Measurements from ENCODE around the gene CAVIN3.

- no peak for TF ChIP-seq POLR2A (IDR thresholded peaks at IDR 0.05)
- TF ChIP-seq CTCF (IDR thresholded peaks at IDR 0.05), result no peak
These were observed 20.0 kb downstream of the CAVIN3 start for GRCh38 chr11:6300325-6300724.

All from thyroid gland (tissue), 4 donors.